Left ventricle myocardium inferior (tissue), 1 donor: ENCODE measurements around the gene ANO5. TPM values are rescaled to one million over a fixed set of nuclear protein-coding genes. Genes with fewer than 3 reads are reported as not detected.

ENCODE experiments used
- DNase-seq: peaks from one replicate; pipeline ENCODE4 v3.0.0-alpha.2; 2020
- H3K27ac ChIP-seq: fragments of 200-600 bp; replicated peaks from 2 replicates; pipeline ENCODE4 v1.8.0; 2021
- H3K27me3 ChIP-seq: fragments of 200-600 bp; 2 replicates; pipeline ENCODE4 v1.8.0; 2021; ENCODE audit warnings: low read depth
- H3K36me3 ChIP-seq: fragments of 200-600 bp; 2 replicates; pipeline ENCODE4 v1.8.0; 2021
- H3K4me1 ChIP-seq: fragments of 200-600 bp; 2 replicates; pipeline ENCODE4 v1.8.0; 2021
- H3K4me3 ChIP-seq: fragments of 200-600 bp; 2 replicates; pipeline ENCODE4 v1.8.0; 2021; ENCODE audit warnings: mild to moderate bottlenecking, moderate library complexity
- H3K9me3 ChIP-seq: fragments of 200-600 bp; replicated peaks from 2 replicates; pipeline ENCODE4 v1.8.0; 2021
- intact Hi-C: fragments of 100-400 bp; cut with micrococcal nuclease; formaldehyde crosslinking; loops from one replicate; pipeline ENCODE4 v1.11.0; 2022
- total RNA-seq: library from RNA; stranded (reverse); fragmentation: NEBNext Ultra II Directional; extraction: Animal tissue kit (Norgen Biotek cat#: 25700); gene quantifications from one replicate; pipeline ENCODE4 v1.2.1, GENCODE V29; 2021
- TF ChIP-seq, protein P1 (sequence below): fragments of 200-600 bp; IDR thresholded peaks from 2 replicates; pipeline ENCODE4 v1.8.0; 2021; ENCODE audit warnings: antibody characterized with exemption, mild to moderate bottlenecking, borderline replicate concordance
- donor health status: DM: no; HTN: yes; CAD: no; lungs with severe emphysema.

ANO5 gene
- total RNA-seq, 1 donor from 2014 or later: 79.7 TPM

DNA sequence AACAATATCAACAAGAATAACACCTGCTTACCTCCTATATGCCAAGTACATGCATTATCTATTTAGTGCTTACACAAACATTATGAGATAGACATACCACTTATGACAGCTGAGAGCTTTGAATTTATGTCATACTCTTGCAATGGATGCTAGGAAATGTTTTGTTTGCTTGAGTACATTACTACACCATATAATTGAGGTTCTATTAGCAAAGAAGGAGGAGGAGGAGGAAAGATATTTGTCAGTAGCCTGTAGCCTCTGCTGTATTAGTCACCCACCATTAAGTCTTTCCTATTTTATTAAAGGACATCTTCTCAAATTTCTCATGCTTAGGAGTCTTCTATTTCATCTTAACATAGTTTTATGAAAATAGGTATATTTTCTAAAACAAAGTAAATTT lies 6.4 kb downstream of the ANO5 start:
- DNase-seq: no peak
- Histone ChIP-seq H3K27ac (peak overlapping the region; percentile 4), H3K27me3 (no peaks in the 10 kb centered on the region), H3K9me3 (no peaks in the 10 kb centered on the region), H3K4me1 (peaks cover 67% of the 10 kb centered on the region), H3K4me3 (no peak overlapping the region), H3K36me3 (no peaks in the 10 kb centered on the region)
- TF ChIP-seq, protein P1, sequence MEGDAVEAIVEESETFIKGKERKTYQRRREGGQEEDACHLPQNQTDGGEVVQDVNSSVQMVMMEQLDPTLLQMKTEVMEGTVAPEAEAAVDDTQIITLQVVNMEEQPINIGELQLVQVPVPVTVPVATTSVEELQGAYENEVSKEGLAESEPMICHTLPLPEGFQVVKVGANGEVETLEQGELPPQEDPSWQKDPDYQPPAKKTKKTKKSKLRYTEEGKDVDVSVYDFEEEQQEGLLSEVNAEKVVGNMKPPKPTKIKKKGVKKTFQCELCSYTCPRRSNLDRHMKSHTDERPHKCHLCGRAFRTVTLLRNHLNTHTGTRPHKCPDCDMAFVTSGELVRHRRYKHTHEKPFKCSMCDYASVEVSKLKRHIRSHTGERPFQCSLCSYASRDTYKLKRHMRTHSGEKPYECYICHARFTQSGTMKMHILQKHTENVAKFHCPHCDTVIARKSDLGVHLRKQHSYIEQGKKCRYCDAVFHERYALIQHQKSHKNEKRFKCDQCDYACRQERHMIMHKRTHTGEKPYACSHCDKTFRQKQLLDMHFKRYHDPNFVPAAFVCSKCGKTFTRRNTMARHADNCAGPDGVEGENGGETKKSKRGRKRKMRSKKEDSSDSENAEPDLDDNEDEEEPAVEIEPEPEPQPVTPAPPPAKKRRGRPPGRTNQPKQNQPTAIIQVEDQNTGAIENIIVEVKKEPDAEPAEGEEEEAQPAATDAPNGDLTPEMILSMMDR: no peak
- intact Hi-C loops: no loop called here

DNA sequence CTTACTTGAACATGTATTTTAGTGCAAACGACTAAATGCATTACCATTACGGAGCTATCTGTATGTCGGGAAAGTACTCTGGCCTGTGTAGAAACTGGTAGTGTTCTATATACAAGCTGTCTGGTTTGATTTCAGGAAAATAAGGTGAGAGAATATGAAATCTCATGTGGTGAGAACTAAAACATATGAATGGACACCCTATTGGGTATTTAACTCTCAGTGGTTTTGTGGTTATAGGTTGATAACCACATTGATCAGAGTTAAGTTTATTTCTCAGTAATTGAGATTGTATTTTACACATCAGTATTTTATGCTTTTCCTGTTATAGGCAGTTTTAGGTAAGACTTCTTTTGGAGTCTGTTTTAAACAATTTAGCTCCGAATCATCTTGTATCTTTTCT lies 10.4 kb downstream of the ANO5 start:
- no peak overlapping the region for H3K27ac ChIP-seq
- H3K9me3 ChIP-seq: no peaks in the 10 kb centered on the region
- no peak for DNase-seq
- H3K27me3 ChIP-seq: no peaks in the 10 kb centered on the region
- H3K4me1 ChIP-seq: peaks cover 77% of the 10 kb centered on the region
- no peaks in the 10 kb centered on the region for H3K36me3 ChIP-seq
- intact Hi-C loops: no loop called here
- TF ChIP-seq, protein P1: no peak
- H3K4me3 ChIP-seq: no peak overlapping the region

DNA sequence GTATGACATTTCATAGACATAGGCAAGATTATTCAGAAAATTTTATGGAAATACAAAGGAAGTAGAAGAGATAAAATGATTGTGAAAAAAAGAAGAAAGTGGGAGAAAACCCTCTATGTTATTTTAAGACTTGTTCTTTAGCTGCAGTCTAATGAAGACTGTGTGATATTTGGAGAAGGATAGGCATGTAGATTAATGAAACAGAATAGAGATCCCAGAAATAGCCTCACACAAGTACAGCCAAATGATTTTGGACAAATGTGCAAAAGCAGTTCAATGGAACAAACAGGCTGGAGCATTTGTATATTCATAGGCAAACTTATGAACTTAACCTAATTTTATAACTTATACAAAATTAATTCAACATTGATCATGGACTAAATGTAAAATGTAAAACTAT lies 14.3 kb downstream of the ANO5 start:
- Histone ChIP-seq H3K36me3 (no peaks in the 10 kb centered on the region), H3K4me1 (peaks cover 79% of the 10 kb centered on the region), H3K27me3 (no peaks in the 10 kb centered on the region), H3K27ac (peak overlapping the region; percentile 74), H3K4me3 (peak overlapping the region; percentile 34), H3K9me3 (no peaks in the 10 kb centered on the region)
- no peak for DNase-seq
- intact Hi-C loops: no loop called here
- TF ChIP-seq, protein P1: no peak

DNA sequence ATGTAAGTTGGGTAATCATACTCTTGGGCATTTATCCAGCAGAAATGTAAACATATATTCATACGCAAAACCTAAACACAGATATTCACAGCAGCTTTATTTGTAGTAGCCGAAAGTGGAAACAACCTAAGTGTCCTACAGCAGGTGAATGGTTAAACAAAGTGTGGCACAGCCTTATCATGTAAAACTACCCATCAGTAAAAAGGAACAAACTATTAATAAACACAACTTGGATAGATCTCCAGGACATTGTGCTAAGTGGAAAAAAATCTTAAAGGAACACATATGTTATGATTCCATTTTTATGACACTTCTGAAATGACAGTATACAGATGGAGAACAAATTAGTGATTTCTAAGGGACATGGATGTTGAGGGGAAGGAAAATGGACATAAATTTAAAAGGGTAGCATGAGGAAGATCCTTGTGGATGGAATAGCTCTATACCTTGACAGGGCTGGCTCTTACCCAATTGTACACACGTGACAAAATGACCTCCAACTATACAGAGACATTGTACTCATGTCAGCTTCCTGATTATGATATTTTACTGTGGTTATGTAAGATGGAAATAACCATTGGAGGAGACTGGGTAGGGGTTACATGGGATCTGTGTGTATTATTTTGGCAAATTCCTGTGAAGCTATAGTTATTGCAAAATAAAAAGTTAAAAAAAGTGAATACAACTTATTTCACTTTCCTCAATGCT lies 15.4 kb downstream of the ANO5 start:
- H3K9me3 ChIP-seq: no peaks in the 10 kb centered on the region
- peak overlapping the region; percentile 34 for H3K4me3 ChIP-seq
- no peak for DNase-seq
- peaks cover 74% of the 10 kb centered on the region for H3K4me1 ChIP-seq
- no peaks in the 10 kb centered on the region for H3K27me3 ChIP-seq
- TF ChIP-seq, protein P1: no peak
- H3K27ac ChIP-seq: peak overlapping the region; percentile 74
- H3K36me3 ChIP-seq: no peaks in the 10 kb centered on the region
- intact Hi-C loops: no loop called here

DNA sequence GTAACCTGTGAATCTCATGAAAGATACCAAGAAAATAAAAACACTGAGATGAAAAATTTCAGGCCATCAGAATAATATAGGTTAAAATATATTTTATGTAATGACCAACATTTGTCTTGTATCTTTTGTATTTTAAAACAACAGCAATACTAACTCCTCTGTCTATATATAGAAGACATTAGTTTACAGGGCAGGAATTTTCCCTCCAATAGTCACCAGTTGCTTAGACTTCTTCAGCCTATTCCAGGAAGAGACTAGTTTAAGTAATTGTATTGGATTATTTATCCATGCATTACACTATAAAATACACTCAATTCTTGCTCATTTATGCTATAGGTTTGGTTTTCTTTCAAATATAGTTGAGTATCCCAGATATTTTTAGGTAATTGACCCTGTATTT lies 24.1 kb downstream of the ANO5 start:
- H3K27me3 ChIP-seq: no peaks in the 10 kb centered on the region
- no peaks in the 10 kb centered on the region for H3K9me3 ChIP-seq
- H3K4me1 ChIP-seq: peaks cover 26% of the 10 kb centered on the region
- H3K36me3 ChIP-seq: no peaks in the 10 kb centered on the region
- TF ChIP-seq, protein P1: no peak
- no peak overlapping the region for H3K27ac ChIP-seq
- intact Hi-C loops: no loop called here
- H3K4me3 ChIP-seq: no peak overlapping the region
- DNase-seq: no peak
